Activated CD8-positive, alpha-beta memory T cell treated with anti-CD3 and anti-CD28 coated beads for 24 hours (primary cell): Measurements from ENCODE around the gene PM20D1.
"Not testable (repeated sequence)": the region's sequence is repeated elsewhere in the genome, so short reads cannot be mapped to it uniquely, and the experiment has no call there.

Experiments
- DNase-seq: peaks from one replicate; pipeline ENCODE4 v3.0.0-alpha.2; 2020

PM20D1 gene

GRCh38 chr1:205840146-205840923 lies 9.6 kb downstream of the PM20D1 start:
- DNase-seq, result no peak

GRCh38 chr1:205837382-205837970 lies 12.5 kb downstream of the PM20D1 start:
- DNase-seq, result no peak

- no peak for DNase-seq
Measured at GRCh38 chr1:205834751-205835150, 15.2 kb downstream of the PM20D1 start.

- peak; percentile 33 for DNase-seq
Measured at GRCh38 chr1:205832326-205832751, 17.6 kb downstream of the PM20D1 start.

- DNase-seq, result peak; percentile 37
Measured at GRCh38 chr1:205827623-205828022, 22.3 kb downstream of the PM20D1 start.

GRCh38 chr1:205826995-205827394 lies 22.9 kb downstream of the PM20D1 start:
- no peak for DNase-seq

GRCh38 chr1:205826016-205826806 lies 23.7 kb downstream of the PM20D1 start:
- DNase-seq, result no peak

GRCh38 chr1:205824180-205824579 lies 25.8 kb downstream of the PM20D1 start:
- DNase-seq, result no peak

GRCh38 chr1:205823260-205823659 lies 26.7 kb downstream of the PM20D1 start:
- not testable (repeated sequence) for DNase-seq

GRCh38 chr1:205822397-205822796 lies 27.5 kb downstream of the PM20D1 start:
- DNase-seq, result no peak

GRCh38 chr1:205817988-205818387 lies 31.9 kb downstream of the PM20D1 start:
- no peak for DNase-seq

- DNase-seq, result no peak
Measured at GRCh38 chr1:205817364-205817763, 32.6 kb downstream of the PM20D1 start.

- DNase-seq, result no peak
Measured at GRCh38 chr1:205813755-205814058, 36.2 kb downstream of the PM20D1 start.

GRCh38 chr1:205812878-205813754 lies 36.8 kb downstream of the PM20D1 start, which contains the start of gene SLC41A1:
Gene SLC41A1, minus strand, starts transcription at chr1:205813198. Its CDS starts 2,757 bp downstream, at chr1:205810441.
- DNase-seq, result peak; percentile 95

GRCh38 chr1:205812271-205812877 lies 37.6 kb downstream of the PM20D1 start:
- no peak for DNase-seq

GRCh38 chr1:205811660-205812059 lies 38.3 kb downstream of the PM20D1 start:
- no peak for DNase-seq

GRCh38 chr1:205810448-205811157 lies 39.3 kb downstream of the PM20D1 start:
- no peak for DNase-seq

GRCh38 chr1:205809942-205810345 lies 40.0 kb downstream of the PM20D1 start:
- no peak for DNase-seq

- DNase-seq, result no peak
Measured at GRCh38 chr1:205809469-205809868, 40.5 kb downstream of the PM20D1 start.

- peak; percentile 68 for DNase-seq
Measured at GRCh38 chr1:205805082-205805711, 44.7 kb downstream of the PM20D1 start.

GRCh38 chr1:205804605-205805004 lies 45.3 kb downstream of the PM20D1 start:
- no peak for DNase-seq
